Ureter (tissue), 1 donor: ENCODE data around the gene PCDHGA9. TPM values are rescaled to one million over a fixed set of nuclear protein-coding genes. Genes with fewer than 3 reads are reported as not detected.
"Not testable (repeated sequence)": the region's sequence is repeated elsewhere in the genome, so short reads cannot be mapped to it uniquely, and the experiment has no call there.

Experiments
- DNase-seq: peaks from one replicate; pipeline ENCODE4 v3.0.0-alpha.2; 2020; ENCODE audit warnings: low spot score
- total RNA-seq: library from RNA; stranded (reverse); gene quantifications from one replicate; pipeline ENCODE4 v1.2.4, GENCODE V29; 2023
- donor health status: DM: yes; HTN: yes; CAD: no.

PCDHGA9 gene
- total RNA-seq, 1 donor from 2014 or later = 8.9 TPM

GRCh38 chr5:141413540-141414069, 11.0 kb downstream of the PCDHGA9 start:
- DNase-seq = no peak

- not testable (repeated sequence) for DNase-seq
Measured at GRCh38 chr5:141414548-141415274, 12.1 kb downstream of the PCDHGA9 start.

GRCh38 chr5:141415275-141415618, 12.7 kb downstream of the PCDHGA9 start:
- not testable (repeated sequence) for DNase-seq

GRCh38 chr5:141417494-141418172, 15.1 kb downstream of the PCDHGA9 start, which contains the start of gene PCDHGB7:
Gene PCDHGB7 (plus strand): TSS chr5:141417677. CDS start chr5:141417860, 183 bp downstream.
- DNase-seq = peak; percentile 61

GRCh38 chr5:141419074-141419880, 16.7 kb downstream of the PCDHGA9 start:
- no peak for DNase-seq

- no peak for DNase-seq
Measured at GRCh38 chr5:141420855-141421488, 18.4 kb downstream of the PCDHGA9 start, which contains the start of gene PCDHGA11. Gene PCDHGA11 (plus strand): TSS chr5:141421051. CDS start chr5:141421228, 177 bp downstream.

GRCh38 chr5:141421489-141421855, 18.9 kb downstream of the PCDHGA9 start:
- DNase-seq = no peak

- DNase-seq = no peak
Measured at GRCh38 chr5:141422742-141423291, 20.2 kb downstream of the PCDHGA9 start.

GRCh38 chr5:141427783-141428426, 25.3 kb downstream of the PCDHGA9 start:
- no peak for DNase-seq

GRCh38 chr5:141430332-141431113, 27.9 kb downstream of the PCDHGA9 start, which contains the start of gene PCDHGA12:
Gene PCDHGA12 (plus strand): TSS chr5:141430507. CDS start chr5:141430760, 253 bp downstream.
- no peak for DNase-seq

GRCh38 chr5:141431286-141431685, 28.7 kb downstream of the PCDHGA9 start:
- no peak for DNase-seq

GRCh38 chr5:141432308-141432707, 29.7 kb downstream of the PCDHGA9 start:
- not testable (repeated sequence) for DNase-seq

GRCh38 chr5:141432726-141433125, 30.1 kb downstream of the PCDHGA9 start:
- not testable (repeated sequence) for DNase-seq

GRCh38 chr5:141434006-141434405, 31.4 kb downstream of the PCDHGA9 start:
- no peak for DNase-seq

GRCh38 chr5:141437221-141437620, 34.6 kb downstream of the PCDHGA9 start:
- no peak for DNase-seq

- DNase-seq = no peak
Measured at GRCh38 chr5:141439411-141440141, 37.0 kb downstream of the PCDHGA9 start.

GRCh38 chr5:141440341-141440740, 37.8 kb downstream of the PCDHGA9 start:
- no peak for DNase-seq

- DNase-seq = no peak
Measured at GRCh38 chr5:141441571-141442170, 39.1 kb downstream of the PCDHGA9 start.
